ENCODE measurements around the gene NHLRC4. TPM values are rescaled to one million over a fixed set of nuclear protein-coding genes. Genes with fewer than 3 reads are reported as not detected.

NHLRC4 gene
- total and polyA plus RNA-seq, 2 of the 13 experiments (the other 11 are each of a cell fraction or from before 2014, with no cell fraction given): 0.40 to 0.59 TPM

GRCh38 chr16:585351-585750 is 18.5 kb downstream of the NHLRC4 start (continued):
- TF ChIP-seq CAMTA2 (CRISPR knock-in tag; IDR thresholded peaks at IDR 0.05; ENCODE audit: borderline replicate concordance): no peak
- TF ChIP-seq AGO2 (optimal IDR thresholded peaks at IDR 0.05; ENCODE audit: low read depth, low read length): peak; percentile 83
- TF ChIP-seq, protein P1, sequence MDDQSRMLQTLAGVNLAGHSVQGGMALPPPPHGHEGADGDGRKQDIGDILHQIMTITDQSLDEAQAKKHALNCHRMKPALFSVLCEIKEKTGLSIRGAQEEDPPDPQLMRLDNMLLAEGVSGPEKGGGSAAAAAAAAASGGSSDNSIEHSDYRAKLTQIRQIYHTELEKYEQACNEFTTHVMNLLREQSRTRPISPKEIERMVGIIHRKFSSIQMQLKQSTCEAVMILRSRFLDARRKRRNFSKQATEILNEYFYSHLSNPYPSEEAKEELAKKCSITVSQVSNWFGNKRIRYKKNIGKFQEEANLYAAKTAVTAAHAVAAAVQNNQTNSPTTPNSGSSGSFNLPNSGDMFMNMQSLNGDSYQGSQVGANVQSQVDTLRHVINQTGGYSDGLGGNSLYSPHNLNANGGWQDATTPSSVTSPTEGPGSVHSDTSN (CRISPR knock-in tag; IDR thresholded peaks at IDR 0.05; ENCODE audit: borderline replicate concordance): no peak
- TF ChIP-seq ZNF577 (CRISPR knock-in tag; IDR thresholded peaks at IDR 0.05; ENCODE audit: borderline replicate concordance, low read depth): no peak
- TF ChIP-seq U2AF1 (optimal IDR thresholded peaks at IDR 0.05; ENCODE audit: low read depth, low read length): no peak
- no peak for TF ChIP-seq PRDM10 (CRISPR knock-in tag; IDR thresholded peaks at IDR 0.05; ENCODE audit: low read depth)
- TF ChIP-seq ZBTB46 (CRISPR knock-in tag; IDR thresholded peaks at IDR 0.05; ENCODE audit: borderline replicate concordance): no peak
- TF ChIP-seq, protein P2, sequence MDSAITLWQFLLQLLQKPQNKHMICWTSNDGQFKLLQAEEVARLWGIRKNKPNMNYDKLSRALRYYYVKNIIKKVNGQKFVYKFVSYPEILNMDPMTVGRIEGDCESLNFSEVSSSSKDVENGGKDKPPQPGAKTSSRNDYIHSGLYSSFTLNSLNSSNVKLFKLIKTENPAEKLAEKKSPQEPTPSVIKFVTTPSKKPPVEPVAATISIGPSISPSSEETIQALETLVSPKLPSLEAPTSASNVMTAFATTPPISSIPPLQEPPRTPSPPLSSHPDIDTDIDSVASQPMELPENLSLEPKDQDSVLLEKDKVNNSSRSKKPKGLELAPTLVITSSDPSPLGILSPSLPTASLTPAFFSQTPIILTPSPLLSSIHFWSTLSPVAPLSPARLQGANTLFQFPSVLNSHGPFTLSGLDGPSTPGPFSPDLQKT (CRISPR knock-in tag; IDR thresholded peaks at IDR 0.05; ENCODE audit: borderline replicate concordance): no peak
- TF ChIP-seq KAT7 (CRISPR knock-in tag; IDR thresholded peaks at IDR 0.05; ENCODE audit: borderline replicate concordance): no peak
- TF ChIP-seq EZH2 (conservative IDR thresholded peaks at IDR 0.05; ENCODE audit: low read depth, low read length): no peak
- TF ChIP-seq ZNF234 (CRISPR knock-in tag; conservative IDR thresholded peaks at IDR 0.05): no peak
- peak; percentile 54; the same call in 1 of the 2 replicates for TF ChIP-seq ZNF768 (CRISPR knock-in tag; IDR thresholded peaks at IDR 0.05)
- no peak for TF ChIP-seq SALL2 (CRISPR knock-in tag; IDR thresholded peaks at IDR 0.05)
- no peak for TF ChIP-seq MZF1 (CRISPR knock-in tag; IDR thresholded peaks at IDR 0.05; ENCODE audit: borderline replicate concordance)
- TF ChIP-seq ZNF678 (CRISPR knock-in tag; IDR thresholded peaks at IDR 0.05): no peak
- no peak for TF ChIP-seq MED8 (CRISPR knock-in tag; IDR thresholded peaks at IDR 0.05; ENCODE audit: insufficient replicate concordance)
- TF ChIP-seq NR1H2 (CRISPR knock-in tag; IDR thresholded peaks at IDR 0.05; ENCODE audit: borderline replicate concordance, low read depth): no peak
- TF ChIP-seq HES4 (CRISPR knock-in tag; IDR thresholded peaks at IDR 0.05; ENCODE audit: borderline replicate concordance): no peak
- no peak for TF ChIP-seq HNRNPK (IDR thresholded peaks at IDR 0.05; ENCODE audit: low read depth, low read length, poor library complexity, severe bottlenecking)
- TF ChIP-seq, protein P3, sequence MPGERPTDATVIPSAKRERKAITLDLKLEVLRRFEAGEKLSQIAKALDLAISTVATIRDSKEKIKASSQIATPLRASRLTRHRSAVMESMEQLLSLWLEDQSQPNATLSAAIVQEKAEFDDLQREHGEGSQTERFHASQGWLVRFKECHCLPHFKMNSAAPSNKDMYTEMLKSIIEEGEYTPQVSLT (CRISPR knock-in tag; IDR thresholded peaks at IDR 0.05; ENCODE audit: borderline replicate concordance, low read depth): no peak
- no peak for TF ChIP-seq NRL (CRISPR knock-in tag; IDR thresholded peaks at IDR 0.05; ENCODE audit: borderline replicate concordance)
- no peak for TF ChIP-seq ZNF274 (CRISPR knock-in tag; IDR thresholded peaks at IDR 0.05)
